Endometrial microvascular endothelial cells (primary cell): ENCODE data around the gene DBET. TPM values are rescaled to one million over a fixed set of nuclear protein-coding genes. Genes with fewer than 3 reads are reported as not detected.
"Not testable (repeated sequence)": the region's sequence is repeated elsewhere in the genome, so short reads cannot be mapped to it uniquely, and the experiment has no call there.

Experiments used
- in situ Hi-C: cut with HindIII; loops from 2 replicates; pipeline ENCODE4 v1.10.0; 2017; ENCODE audit warnings: low sequenced_read_pairs, low pct_unique_long_range_greater_than_20kb; ENCODE audit errors: inconsistent ontology term
- total RNA-seq: library from RNA; depleted of rRNA; stranded (reverse); fragments of >200 nt; gene quantifications from one replicate; pipeline ENCODE4 v1.2.3, GENCODE V29; 2015; ENCODE audit errors: inconsistent ontology term

DBET gene
- total RNA-seq, 1 donor from 2014 or later: not detected

- in situ Hi-C loops: not testable (repeated sequence)
Observed at GRCh38 chr4:190112879-190113278, 48.6 kb downstream of the DBET start.

GRCh38 chr4:190114991-190115390 is 50.7 kb downstream of the DBET start:
- in situ Hi-C loops: not testable (repeated sequence)

Other genes with a start within 250 kb of the DBET start
- 30.4 TPM for gene FRG1, start 123.6 kb upstream of the DBET start, total RNA-seq
- gene FRG2, start 37.2 kb upstream of the DBET start, total RNA-seq: not detected
- not detected for gene DUX4, start 109.3 kb downstream of the DBET start, total RNA-seq